Adrenal gland (tissue), 5 donors: ENCODE data around the gene DMD.

Experiments used
- POLR2A ChIP-seq, 2 donors: fragments of 450-650 bp; IDR thresholded peaks; one replicate each; pipeline ENCODE4 v1.6.1; 2017; ENCODE audit warnings: antibody characterized with exemption in 2 of 2, mild to moderate bottlenecking in 2 of 2, moderate library complexity in 1 of 2
- TF ChIP-seq, protein P1 (sequence below), 6 experiments: fragments of 450-650 bp in 4 of 6; fragments of 200-600 bp in 2 of 6; sonication (generic) in 1 of 6; IDR thresholded peaks; 1 replicate in 5 of 6; 2 replicates in 1 of 6; pipeline versions ENCODE4 v1.5.1 to v1.8.0; 2016 to 2021; ENCODE audit warnings: antibody characterized with exemption in 6 of 6, mild to moderate bottlenecking in 2 of 6, moderate library complexity in 1 of 6
- donor health status: DM: no; HTN: no; CAD: no.

DNA sequence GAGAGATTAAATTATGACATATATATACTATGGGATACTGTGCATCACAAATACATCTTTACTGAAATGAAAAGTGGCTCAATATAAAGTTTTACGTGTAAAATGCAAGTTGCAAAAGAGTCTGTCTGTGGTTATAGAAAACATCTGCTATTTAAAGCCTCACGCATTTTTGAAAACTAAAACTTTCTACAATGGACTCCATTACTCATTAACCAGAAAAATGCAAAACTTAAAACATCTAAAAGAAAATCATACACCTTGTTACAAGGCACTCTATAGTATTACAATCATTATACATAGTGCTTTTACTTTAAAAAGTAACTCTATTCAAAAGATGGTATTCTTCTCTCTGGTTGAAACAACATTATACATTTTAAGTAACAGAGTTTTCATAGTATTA is 755.6 kb downstream of the DMD start:
- TF ChIP-seq POLR2A (IDR thresholded peaks at IDR 0.05) = no peak
- TF ChIP-seq, protein P1, sequence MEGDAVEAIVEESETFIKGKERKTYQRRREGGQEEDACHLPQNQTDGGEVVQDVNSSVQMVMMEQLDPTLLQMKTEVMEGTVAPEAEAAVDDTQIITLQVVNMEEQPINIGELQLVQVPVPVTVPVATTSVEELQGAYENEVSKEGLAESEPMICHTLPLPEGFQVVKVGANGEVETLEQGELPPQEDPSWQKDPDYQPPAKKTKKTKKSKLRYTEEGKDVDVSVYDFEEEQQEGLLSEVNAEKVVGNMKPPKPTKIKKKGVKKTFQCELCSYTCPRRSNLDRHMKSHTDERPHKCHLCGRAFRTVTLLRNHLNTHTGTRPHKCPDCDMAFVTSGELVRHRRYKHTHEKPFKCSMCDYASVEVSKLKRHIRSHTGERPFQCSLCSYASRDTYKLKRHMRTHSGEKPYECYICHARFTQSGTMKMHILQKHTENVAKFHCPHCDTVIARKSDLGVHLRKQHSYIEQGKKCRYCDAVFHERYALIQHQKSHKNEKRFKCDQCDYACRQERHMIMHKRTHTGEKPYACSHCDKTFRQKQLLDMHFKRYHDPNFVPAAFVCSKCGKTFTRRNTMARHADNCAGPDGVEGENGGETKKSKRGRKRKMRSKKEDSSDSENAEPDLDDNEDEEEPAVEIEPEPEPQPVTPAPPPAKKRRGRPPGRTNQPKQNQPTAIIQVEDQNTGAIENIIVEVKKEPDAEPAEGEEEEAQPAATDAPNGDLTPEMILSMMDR (IDR thresholded peaks at IDR 0.05) = no peak
